GM12878 (cell line): Measurements from ENCODE around the gene FCAR.

ENCODE experiments used
- SMAD5 ChIP-seq: IDR thresholded peaks from 2 replicates; pipeline ENCODE4 v1.6.1; 2016; ENCODE audit warnings: antibody characterized with exemption, low read depth
- TF ChIP-seq, protein P1 (sequence below), 3 experiments: IDR thresholded peaks in 2 of 3; conservative IDR thresholded peaks in 1 of 3; 2 replicates each; pipeline ENCODE4 v1.5.1; 2011; ENCODE audit warnings: low read depth in 3 of 3, low read length in 3 of 3, mild to moderate bottlenecking in 3 of 3, control low read depth in 2 of 3, moderate library complexity in 2 of 3, inconsistent platforms in 1 of 3, mixed read lengths in 1 of 3; ENCODE audit not compliant: control insufficient read depth in 2 of 3, insufficient read depth in 1 of 3; ENCODE audit errors: extremely low read depth in 1 of 3

- TF ChIP-seq SMAD5 = no peak
- TF ChIP-seq, protein P1, sequence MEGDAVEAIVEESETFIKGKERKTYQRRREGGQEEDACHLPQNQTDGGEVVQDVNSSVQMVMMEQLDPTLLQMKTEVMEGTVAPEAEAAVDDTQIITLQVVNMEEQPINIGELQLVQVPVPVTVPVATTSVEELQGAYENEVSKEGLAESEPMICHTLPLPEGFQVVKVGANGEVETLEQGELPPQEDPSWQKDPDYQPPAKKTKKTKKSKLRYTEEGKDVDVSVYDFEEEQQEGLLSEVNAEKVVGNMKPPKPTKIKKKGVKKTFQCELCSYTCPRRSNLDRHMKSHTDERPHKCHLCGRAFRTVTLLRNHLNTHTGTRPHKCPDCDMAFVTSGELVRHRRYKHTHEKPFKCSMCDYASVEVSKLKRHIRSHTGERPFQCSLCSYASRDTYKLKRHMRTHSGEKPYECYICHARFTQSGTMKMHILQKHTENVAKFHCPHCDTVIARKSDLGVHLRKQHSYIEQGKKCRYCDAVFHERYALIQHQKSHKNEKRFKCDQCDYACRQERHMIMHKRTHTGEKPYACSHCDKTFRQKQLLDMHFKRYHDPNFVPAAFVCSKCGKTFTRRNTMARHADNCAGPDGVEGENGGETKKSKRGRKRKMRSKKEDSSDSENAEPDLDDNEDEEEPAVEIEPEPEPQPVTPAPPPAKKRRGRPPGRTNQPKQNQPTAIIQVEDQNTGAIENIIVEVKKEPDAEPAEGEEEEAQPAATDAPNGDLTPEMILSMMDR (IDR thresholded peaks at IDR 0.05 in 2 of 3, conservative IDR thresholded peaks at IDR 0.05 in 1 of 3; ENCODE audit: control insufficient read depth in 2 of 3, extremely low read depth in 1 of 3, insufficient read depth in 1 of 3, low read depth in 3 of 3, low read length in 3 of 3) = no peak
Measured at GRCh38 chr19:54906819-54907218, 32.8 kb downstream of the FCAR start.
